ENCODE measurements around the gene CDKN2B-AS1. TPM values are rescaled to one million over a fixed set of nuclear protein-coding genes. Genes with fewer than 3 reads are reported as not detected.

Gene CDKN2B-AS1
- total and polyA plus RNA-seq, 10 donors: 0.90 to 6.6 (median 2.5) TPM

DNA sequence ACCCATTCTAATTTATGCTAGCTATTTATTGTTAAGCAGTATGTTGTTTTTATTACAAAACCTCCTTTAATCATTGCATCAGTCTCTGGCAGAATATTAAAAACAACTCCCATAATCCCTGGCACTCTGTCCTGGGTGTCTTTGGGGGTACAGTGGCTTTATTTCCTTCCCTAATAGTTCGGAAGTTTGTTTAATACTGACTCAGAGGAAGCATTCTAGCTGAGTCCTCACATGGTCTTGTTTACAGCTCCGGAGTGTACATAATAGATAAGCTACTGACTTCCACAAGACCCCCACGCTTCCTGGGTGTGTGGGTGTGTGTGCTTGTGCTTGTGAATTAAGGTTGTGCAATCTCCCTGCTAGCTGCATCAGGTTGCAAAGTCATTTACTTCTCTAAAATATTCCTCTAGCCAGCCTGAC lies 164.3 kb downstream of the CDKN2B-AS1 start:
- H3K27me3 ChIP-seq (replicated peaks in 1 of 7): no peaks in the 10 kb centered on the region

DNA sequence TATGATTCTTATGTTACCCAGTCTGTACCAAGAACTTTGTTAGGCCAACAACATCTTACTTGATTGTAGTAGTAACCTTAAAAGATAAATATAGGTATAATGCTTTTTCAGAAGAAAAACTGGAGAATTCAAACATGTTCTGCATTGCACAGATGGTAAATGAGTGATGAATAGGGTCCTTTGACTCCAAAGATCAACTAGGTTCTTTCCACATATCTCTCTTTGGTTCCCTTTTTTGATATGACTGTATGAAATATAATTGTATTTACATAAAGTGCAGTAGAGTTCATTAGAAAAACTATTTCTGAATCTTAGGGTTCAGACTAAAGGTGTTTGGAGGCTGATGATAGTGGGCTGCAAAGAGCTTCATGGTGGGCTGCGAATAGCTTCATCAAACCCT lies 165.0 kb downstream of the CDKN2B-AS1 start:
- Histone ChIP-seq H3K4me1 (peaks cover 5 to 37% (median 11%) of the 10 kb centered on the region in 6 donors), H3K36me3 (no peaks in the 10 kb centered on the region), H3K27me3 (replicated peaks in 1 of 7) (no peaks in the 10 kb centered on the region), H3K9me3 (no peaks in the 10 kb centered on the region), H3K4me3 (no peak overlapping the region), H3K27ac (peak overlapping the region in 5 of 8 donors; percentile 32 to 62 (median 51))
- 86 to 96% (median 93%) methylated on average over 1 of the region's 1 CpG for WGBS, 5 donors
- DNase-seq: no peak
- TF ChIP-seq, protein P1, sequence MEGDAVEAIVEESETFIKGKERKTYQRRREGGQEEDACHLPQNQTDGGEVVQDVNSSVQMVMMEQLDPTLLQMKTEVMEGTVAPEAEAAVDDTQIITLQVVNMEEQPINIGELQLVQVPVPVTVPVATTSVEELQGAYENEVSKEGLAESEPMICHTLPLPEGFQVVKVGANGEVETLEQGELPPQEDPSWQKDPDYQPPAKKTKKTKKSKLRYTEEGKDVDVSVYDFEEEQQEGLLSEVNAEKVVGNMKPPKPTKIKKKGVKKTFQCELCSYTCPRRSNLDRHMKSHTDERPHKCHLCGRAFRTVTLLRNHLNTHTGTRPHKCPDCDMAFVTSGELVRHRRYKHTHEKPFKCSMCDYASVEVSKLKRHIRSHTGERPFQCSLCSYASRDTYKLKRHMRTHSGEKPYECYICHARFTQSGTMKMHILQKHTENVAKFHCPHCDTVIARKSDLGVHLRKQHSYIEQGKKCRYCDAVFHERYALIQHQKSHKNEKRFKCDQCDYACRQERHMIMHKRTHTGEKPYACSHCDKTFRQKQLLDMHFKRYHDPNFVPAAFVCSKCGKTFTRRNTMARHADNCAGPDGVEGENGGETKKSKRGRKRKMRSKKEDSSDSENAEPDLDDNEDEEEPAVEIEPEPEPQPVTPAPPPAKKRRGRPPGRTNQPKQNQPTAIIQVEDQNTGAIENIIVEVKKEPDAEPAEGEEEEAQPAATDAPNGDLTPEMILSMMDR (IDR thresholded peaks at IDR 0.05 in 8 of 11, conservative IDR thresholded peaks at IDR 0.05 in 3 of 11): no peak
- no peak for TF ChIP-seq POLR2A (IDR thresholded peaks at IDR 0.05)
- TF ChIP-seq POLR2AphosphoS5 (IDR thresholded peaks at IDR 0.05): no peak
- intact Hi-C loops (cut with DNase I; ENCODE audit: low total_unique reads): no loop called here

More for the DNA sequence above, 164.3 kb downstream of the CDKN2B-AS1 start:
- intact Hi-C loops (cut with DNase I; ENCODE audit: low total_unique reads): no loop called here
- H3K4me1 ChIP-seq: peaks cover 5 to 37% (median 11%) of the 10 kb centered on the region in 6 donors
- peak overlapping the region in 6 of 8 donors; percentile 33 to 62 (median 46) for H3K27ac ChIP-seq
- no peak overlapping the region for H3K4me3 ChIP-seq
- no peaks in the 10 kb centered on the region for H3K9me3 ChIP-seq
- TF ChIP-seq POLR2AphosphoS5 (IDR thresholded peaks at IDR 0.05): no peak
- TF ChIP-seq, protein P1 (IDR thresholded peaks at IDR 0.05 in 8 of 11, conservative IDR thresholded peaks at IDR 0.05 in 3 of 11): no peak
- no peak for TF ChIP-seq POLR2A (IDR thresholded peaks at IDR 0.05)
- H3K36me3 ChIP-seq: no peaks in the 10 kb centered on the region
- DNase-seq: no peak
- WGBS, 5 donors: 3 to 25% (median 13%) methylated on average over 3 of the region's 3 CpGs

DNA sequence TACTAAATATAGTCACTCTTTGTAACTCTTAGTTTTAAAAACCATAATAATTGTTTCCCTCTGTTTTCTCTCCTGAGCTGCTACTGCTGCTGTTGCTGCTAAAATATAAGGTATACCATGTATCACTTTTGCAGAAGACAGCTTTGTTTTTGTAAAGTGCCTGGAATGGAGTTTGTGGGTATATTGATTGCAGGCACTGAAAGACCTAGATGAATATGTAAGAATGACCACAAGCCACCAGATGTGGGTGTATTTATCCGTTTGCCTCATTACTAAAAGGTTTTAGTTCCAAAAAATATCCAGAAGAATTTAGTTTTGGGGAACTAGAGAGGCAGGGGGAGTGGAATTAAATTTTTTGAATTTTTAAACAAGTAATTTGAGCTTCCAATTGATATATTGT lies 165.6 kb downstream of the CDKN2B-AS1 start:
- intact Hi-C loops (cut with DNase I; ENCODE audit: low total_unique reads): no loop called here
- Histone ChIP-seq H3K27ac (peak overlapping the region in 1 of 8 donors; percentile 62), H3K36me3 (no peaks in the 10 kb centered on the region), H3K9me3 (no peaks in the 10 kb centered on the region), H3K4me3 (no peak overlapping the region), H3K27me3 (replicated peaks in 1 of 7) (no peaks in the 10 kb centered on the region), H3K4me1 (peaks cover 5 to 41% (median 13%) of the 10 kb centered on the region in 6 donors)
- 32 to 71% (median 58%) methylated on average over 1 of the region's 1 CpG for WGBS, 5 donors
- no peak for DNase-seq
- TF ChIP-seq POLR2AphosphoS5 (IDR thresholded peaks at IDR 0.05) (no peak), POLR2A (IDR thresholded peaks at IDR 0.05) (no peak)
- TF ChIP-seq, protein P1 (IDR thresholded peaks at IDR 0.05 in 8 of 11, conservative IDR thresholded peaks at IDR 0.05 in 3 of 11): no peak

DNA sequence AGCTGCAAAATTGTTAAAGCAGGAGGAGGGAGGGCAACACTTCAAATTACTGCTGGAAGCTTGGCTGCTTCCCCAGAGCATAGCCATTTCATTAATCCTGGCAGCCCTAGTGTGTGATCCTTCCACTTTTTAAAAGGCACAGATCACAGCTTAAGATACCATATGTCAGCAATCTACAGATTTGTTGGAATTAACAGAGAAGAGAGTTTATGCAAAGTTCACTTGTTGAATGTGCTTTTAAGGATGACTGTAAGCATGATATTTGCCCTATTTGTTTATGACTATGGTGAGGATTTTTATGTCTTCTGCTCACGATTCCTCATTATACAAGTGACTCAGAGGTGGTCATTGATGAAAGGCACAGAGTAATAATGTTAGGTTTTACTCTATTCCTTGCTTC lies 170.6 kb downstream of the CDKN2B-AS1 start:
- intact Hi-C loops (cut with DNase I; ENCODE audit: low total_unique reads): no loop called here
- 59 to 87% (median 63%) methylated on average over 1 of the region's 1 CpG for WGBS, 5 donors
- TF ChIP-seq POLR2A (IDR thresholded peaks at IDR 0.05) (no peak), POLR2AphosphoS5 (IDR thresholded peaks at IDR 0.05) (no peak)
- TF ChIP-seq, protein P1 (IDR thresholded peaks at IDR 0.05 in 8 of 11, conservative IDR thresholded peaks at IDR 0.05 in 3 of 11): no peak

More for the DNA sequence above, 170.6 kb downstream of the CDKN2B-AS1 start:
- Histone ChIP-seq H3K9me3 (no peaks in the 10 kb centered on the region), H3K4me3 (no peak overlapping the region), H3K27me3 (replicated peaks in 1 of 7) (no peaks in the 10 kb centered on the region), H3K36me3 (no peaks in the 10 kb centered on the region), H3K4me1 (peaks cover 0 to 34% (median 11%) of the 10 kb centered on the region in 6 donors), H3K27ac (no peak overlapping the region)
- DNase-seq: no peak
